ENCODE results near the gene TCF4. TPM values are rescaled to one million over a fixed set of nuclear protein-coding genes. Genes with fewer than 3 reads are reported as not detected.

The TCF4 gene
- total and polyA plus RNA-seq, 7 donors, result 8.6 to 68.9 (median 36.8) TPM

- Histone ChIP-seq H3K27me3 (ENCODE audit: insufficient read depth in 3 of 3, low read length in 2 of 3) (no peaks in the 10 kb centered on the region), H3K36me3 (ENCODE audit: insufficient read depth in 1 of 2, low read depth in 1 of 2) (no peaks in the 10 kb centered on the region), H3K4me1 (peaks cover 46% of the 10 kb centered on the region), H3K27ac (no peak overlapping the region), H3K4me3 (peak overlapping the region; percentile 41), H3K9me3 (no peaks in the 10 kb centered on the region)
- intact Hi-C loops (cut with DNase I), result no loop called here
- peak in 1 of 4 donors; percentile 13 for ATAC-seq
- 39 to 54% (median 45%) methylated on average over 11 of the region's 11 CpGs for WGBS, 3 donors
- DNase-seq, result peak in 1 of 2 donors; percentile 13
- TF ChIP-seq, protein P1, sequence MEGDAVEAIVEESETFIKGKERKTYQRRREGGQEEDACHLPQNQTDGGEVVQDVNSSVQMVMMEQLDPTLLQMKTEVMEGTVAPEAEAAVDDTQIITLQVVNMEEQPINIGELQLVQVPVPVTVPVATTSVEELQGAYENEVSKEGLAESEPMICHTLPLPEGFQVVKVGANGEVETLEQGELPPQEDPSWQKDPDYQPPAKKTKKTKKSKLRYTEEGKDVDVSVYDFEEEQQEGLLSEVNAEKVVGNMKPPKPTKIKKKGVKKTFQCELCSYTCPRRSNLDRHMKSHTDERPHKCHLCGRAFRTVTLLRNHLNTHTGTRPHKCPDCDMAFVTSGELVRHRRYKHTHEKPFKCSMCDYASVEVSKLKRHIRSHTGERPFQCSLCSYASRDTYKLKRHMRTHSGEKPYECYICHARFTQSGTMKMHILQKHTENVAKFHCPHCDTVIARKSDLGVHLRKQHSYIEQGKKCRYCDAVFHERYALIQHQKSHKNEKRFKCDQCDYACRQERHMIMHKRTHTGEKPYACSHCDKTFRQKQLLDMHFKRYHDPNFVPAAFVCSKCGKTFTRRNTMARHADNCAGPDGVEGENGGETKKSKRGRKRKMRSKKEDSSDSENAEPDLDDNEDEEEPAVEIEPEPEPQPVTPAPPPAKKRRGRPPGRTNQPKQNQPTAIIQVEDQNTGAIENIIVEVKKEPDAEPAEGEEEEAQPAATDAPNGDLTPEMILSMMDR (IDR thresholded peaks at IDR 0.05), result no peak
These were observed 287.5 kb downstream of the TCF4 start for GRCh38 chr18:55300421-55300935.

GRCh38 chr18:55296778-55297177 is 291.2 kb downstream of the TCF4 start:
- TF ChIP-seq, protein P1 (IDR thresholded peaks at IDR 0.05), result no peak
- WGBS, 3 donors, result 75 to 78% (median 76%) methylated on average over 3 of the region's 3 CpGs
- DNase-seq (no peak), ATAC-seq (no peak)
- H3K36me3 ChIP-seq (ENCODE audit: insufficient read depth in 1 of 2, low read depth in 1 of 2), result no peaks in the 10 kb centered on the region
- H3K9me3 ChIP-seq, result no peaks in the 10 kb centered on the region
- intact Hi-C loops (cut with DNase I), result no loop called here
- no peak overlapping the region for H3K27ac ChIP-seq
- H3K4me3 ChIP-seq, result no peak overlapping the region
- peaks cover 35% of the 10 kb centered on the region for H3K4me1 ChIP-seq
- no peaks in the 10 kb centered on the region for H3K27me3 ChIP-seq (ENCODE audit: insufficient read depth in 3 of 3, low read length in 2 of 3)

- intact Hi-C loops (cut with DNase I), result no loop called here
- Histone ChIP-seq H3K4me1 (peaks cover 33% of the 10 kb centered on the region), H3K27ac (no peak overlapping the region), H3K4me3 (no peak overlapping the region), H3K9me3 (no peaks in the 10 kb centered on the region), H3K27me3 (ENCODE audit: insufficient read depth in 3 of 3, low read length in 2 of 3) (no peaks in the 10 kb centered on the region), H3K36me3 (ENCODE audit: insufficient read depth in 1 of 2, low read depth in 1 of 2) (no peaks in the 10 kb centered on the region)
- no peak for ATAC-seq
- 53 to 77% (median 59%) methylated on average over 2 of the region's 2 CpGs for WGBS, 3 donors
- TF ChIP-seq, protein P1 (IDR thresholded peaks at IDR 0.05), result no peak
- no peak for DNase-seq
These were observed 291.9 kb downstream of the TCF4 start for GRCh38 chr18:55296115-55296514.

DNA sequence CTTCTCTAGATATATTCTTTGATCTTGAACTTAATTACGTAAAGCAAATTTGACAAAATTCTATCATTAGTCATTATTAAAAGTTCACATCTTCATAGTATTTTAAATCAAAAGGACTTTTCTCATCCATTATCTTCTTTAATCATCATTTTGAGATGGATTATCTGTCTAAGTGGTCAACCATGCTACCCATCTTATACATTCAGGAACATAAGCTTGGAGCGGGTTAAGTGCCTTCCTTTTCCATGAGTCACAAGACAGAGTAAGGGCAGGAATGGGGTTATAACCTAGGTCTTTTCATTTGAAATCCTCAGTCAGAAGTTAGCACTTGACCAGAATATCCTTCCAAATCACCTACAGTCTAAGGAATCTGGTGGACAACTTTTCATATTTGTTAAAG is 297.1 kb downstream of the TCF4 start:
- no peaks in the 10 kb centered on the region for H3K9me3 ChIP-seq

More for the DNA sequence above, 297.1 kb downstream of the TCF4 start:
- TF ChIP-seq, protein P1 (IDR thresholded peaks at IDR 0.05), result no peak
- Histone ChIP-seq H3K36me3 (ENCODE audit: insufficient read depth in 1 of 2, low read depth in 1 of 2) (no peaks in the 10 kb centered on the region), H3K4me1 (peaks cover 62% of the 10 kb centered on the region), H3K27ac (no peak overlapping the region), H3K27me3 (ENCODE audit: insufficient read depth in 3 of 3, low read length in 2 of 3) (no peaks in the 10 kb centered on the region), H3K4me3 (no peak overlapping the region)
- ATAC-seq (no peak), DNase-seq (no peak)
- 92 to 96% (median 93%) methylated on average over 2 of the region's 2 CpGs for WGBS, 3 donors
- intact Hi-C loops (cut with DNase I), result loop anchor here in 1 of 2 donors (1.0 kb wide), 1 partner anchor 25 kb away; no protein-coding TSS in a partner anchor

All from psoas muscle (tissue), 8 donors.